K562 (cell line): Measurements from ENCODE around the gene RNF212B.

Source experiments
- CREB1 ChIP-seq, 2 experiments: sonication (generic) in 1 of 2; formaldehyde crosslinking in 1 of 2; IDR thresholded peaks; 2 replicates each; pipeline versions ENCODE4 v1.6.1 to v1.8.0; 2012 to 2022; ENCODE audit warnings: inconsistent platforms in 1 of 2, mild to moderate bottlenecking in 1 of 2, missing genetic modification reagents in 1 of 2, moderate library complexity in 1 of 2
- LARP7 ChIP-seq: fragments of 450-650 bp; IDR thresholded peaks from 2 replicates; pipeline ENCODE4 v1.6.1; 2016
- MAZ ChIP-seq, 2 experiments: fragments of 450-650 bp in 1 of 2; sonication (generic) in 1 of 2; formaldehyde crosslinking; IDR thresholded peaks in 1 of 2; conservative IDR thresholded peaks in 1 of 2; 2 replicates each; pipeline versions ENCODE4 v1.4.0 to v1.5.0; 2020; ENCODE audit warnings: mild to moderate bottlenecking in 1 of 2, missing genetic modification reagents in 1 of 2
- ZNF12 ChIP-seq: sonication (generic); formaldehyde crosslinking; IDR thresholded peaks from 2 replicates; pipeline ENCODE4 v1.4.0; 2020; ENCODE audit warnings: mild to moderate bottlenecking, missing genetic modification reagents
- TF ChIP-seq, protein P1 (sequence below), 3 experiments: IDR thresholded peaks in 2 of 3; conservative IDR thresholded peaks in 1 of 3; 2 replicates each; pipeline ENCODE4 v1.5.1; 2011 to 2012; ENCODE audit warnings: low read length in 3 of 3, mild to moderate bottlenecking in 3 of 3, control low read depth in 2 of 3, improper control_type of control experiment in 1 of 3, inconsistent platforms in 1 of 3, low read depth in 1 of 3, mixed read lengths in 1 of 3, moderate library complexity in 1 of 3; ENCODE audit not compliant: insufficient read depth in 2 of 3

DNA sequence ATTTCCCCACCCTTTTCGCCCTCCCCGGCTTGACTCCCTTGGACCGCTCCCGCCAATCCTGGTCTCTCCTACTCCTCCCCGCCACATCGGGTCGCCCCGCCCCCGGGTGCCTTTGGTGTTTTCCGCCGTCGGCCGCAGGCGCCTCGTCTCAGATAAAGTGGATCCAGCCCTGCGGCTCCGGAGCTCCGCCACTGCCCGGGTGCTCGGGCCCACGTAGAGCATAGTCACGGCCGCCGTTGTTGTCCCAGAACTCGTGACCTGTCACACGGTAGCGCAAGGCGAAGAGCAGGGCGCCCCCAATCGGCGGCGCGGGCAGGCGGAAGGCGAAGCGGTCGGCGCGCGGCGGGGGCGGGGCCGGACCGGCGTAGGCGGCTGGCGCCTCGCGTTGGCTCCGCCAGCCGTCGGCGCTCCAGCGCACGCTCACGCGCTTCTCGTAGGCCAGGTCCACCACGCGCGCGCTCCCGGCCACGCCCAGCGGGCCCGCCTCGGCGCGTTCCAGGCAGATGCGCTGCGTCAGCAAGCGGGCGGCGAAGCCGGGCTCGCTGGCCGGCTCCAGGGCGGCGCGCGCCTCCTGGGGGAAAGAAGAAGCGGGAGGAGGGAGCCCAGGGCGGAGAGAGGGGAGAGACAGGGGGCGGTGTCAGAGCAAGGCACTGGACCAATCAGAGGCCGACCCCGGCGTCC is 63.7 kb downstream of the RNF212B start:
- TF ChIP-seq, protein P1, sequence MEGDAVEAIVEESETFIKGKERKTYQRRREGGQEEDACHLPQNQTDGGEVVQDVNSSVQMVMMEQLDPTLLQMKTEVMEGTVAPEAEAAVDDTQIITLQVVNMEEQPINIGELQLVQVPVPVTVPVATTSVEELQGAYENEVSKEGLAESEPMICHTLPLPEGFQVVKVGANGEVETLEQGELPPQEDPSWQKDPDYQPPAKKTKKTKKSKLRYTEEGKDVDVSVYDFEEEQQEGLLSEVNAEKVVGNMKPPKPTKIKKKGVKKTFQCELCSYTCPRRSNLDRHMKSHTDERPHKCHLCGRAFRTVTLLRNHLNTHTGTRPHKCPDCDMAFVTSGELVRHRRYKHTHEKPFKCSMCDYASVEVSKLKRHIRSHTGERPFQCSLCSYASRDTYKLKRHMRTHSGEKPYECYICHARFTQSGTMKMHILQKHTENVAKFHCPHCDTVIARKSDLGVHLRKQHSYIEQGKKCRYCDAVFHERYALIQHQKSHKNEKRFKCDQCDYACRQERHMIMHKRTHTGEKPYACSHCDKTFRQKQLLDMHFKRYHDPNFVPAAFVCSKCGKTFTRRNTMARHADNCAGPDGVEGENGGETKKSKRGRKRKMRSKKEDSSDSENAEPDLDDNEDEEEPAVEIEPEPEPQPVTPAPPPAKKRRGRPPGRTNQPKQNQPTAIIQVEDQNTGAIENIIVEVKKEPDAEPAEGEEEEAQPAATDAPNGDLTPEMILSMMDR (IDR thresholded peaks at IDR 0.05 in 2 of 3, conservative IDR thresholded peaks at IDR 0.05 in 1 of 3; ENCODE audit: insufficient read depth in 2 of 3, low read depth in 1 of 3, low read length in 3 of 3), result peak; percentile 65 to 76 (median 66)
- TF ChIP-seq MAZ (CRISPR knock-in tag; conservative IDR thresholded peaks at IDR 0.05 in 1 of 2, IDR thresholded peaks at IDR 0.05 in 1 of 2) (peak; percentile 85 to 89), LARP7 (no peak), CREB1 (IDR thresholded peaks at IDR 0.05) (peak; percentile 81), CREB1 (CRISPR knock-in tag; IDR thresholded peaks at IDR 0.05) (peak; percentile 75), ZNF12 (CRISPR knock-in tag) (no peak)
